ENCODE results near the gene HSPBAP1.

HSPBAP1 gene

DNA sequence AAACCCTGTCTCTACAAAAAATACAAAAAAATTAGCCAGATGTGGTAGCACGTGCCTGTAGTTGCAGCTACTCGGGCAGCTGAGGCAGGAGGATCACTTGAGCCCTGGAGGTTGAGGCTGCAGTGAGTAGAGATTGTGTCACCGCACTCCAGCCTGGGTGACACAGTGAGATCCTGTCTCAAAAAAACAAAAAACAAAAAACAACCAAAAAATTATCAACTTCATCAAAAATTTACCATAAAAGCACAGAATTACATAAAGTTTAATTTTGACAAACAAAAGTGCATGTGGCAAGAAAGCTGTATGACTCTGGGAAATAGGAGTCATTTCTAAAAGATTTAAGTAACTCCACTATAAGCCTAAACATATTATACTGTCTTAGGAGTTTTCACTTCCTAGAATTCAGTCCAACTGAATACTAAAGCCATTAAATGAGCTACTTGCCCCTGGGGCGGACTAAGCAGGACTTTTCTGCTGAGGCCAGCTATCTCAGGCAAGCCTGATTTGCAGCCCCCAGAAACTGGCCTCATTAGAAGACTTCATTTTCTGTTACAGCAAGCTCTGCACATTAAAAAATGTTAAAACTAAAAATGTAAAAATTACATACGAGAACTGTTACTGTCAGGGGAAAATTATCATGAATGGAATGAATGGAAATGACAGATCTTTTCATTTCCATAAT lies 23.0 kb downstream of the HSPBAP1 start:
- TF ChIP-seq, protein P1, sequence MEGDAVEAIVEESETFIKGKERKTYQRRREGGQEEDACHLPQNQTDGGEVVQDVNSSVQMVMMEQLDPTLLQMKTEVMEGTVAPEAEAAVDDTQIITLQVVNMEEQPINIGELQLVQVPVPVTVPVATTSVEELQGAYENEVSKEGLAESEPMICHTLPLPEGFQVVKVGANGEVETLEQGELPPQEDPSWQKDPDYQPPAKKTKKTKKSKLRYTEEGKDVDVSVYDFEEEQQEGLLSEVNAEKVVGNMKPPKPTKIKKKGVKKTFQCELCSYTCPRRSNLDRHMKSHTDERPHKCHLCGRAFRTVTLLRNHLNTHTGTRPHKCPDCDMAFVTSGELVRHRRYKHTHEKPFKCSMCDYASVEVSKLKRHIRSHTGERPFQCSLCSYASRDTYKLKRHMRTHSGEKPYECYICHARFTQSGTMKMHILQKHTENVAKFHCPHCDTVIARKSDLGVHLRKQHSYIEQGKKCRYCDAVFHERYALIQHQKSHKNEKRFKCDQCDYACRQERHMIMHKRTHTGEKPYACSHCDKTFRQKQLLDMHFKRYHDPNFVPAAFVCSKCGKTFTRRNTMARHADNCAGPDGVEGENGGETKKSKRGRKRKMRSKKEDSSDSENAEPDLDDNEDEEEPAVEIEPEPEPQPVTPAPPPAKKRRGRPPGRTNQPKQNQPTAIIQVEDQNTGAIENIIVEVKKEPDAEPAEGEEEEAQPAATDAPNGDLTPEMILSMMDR (IDR thresholded peaks at IDR 0.05; ENCODE audit: low read depth, low read length) = no peak
- TF ChIP-seq EZH2phosphoT487 (IDR thresholded peaks at IDR 0.05; ENCODE audit: low read depth) = no peak
- Histone ChIP-seq H4K20me1 (ENCODE audit: insufficient read depth, low read length) (no peaks in the 10 kb centered on the region), H3K9ac (ENCODE audit: low read length) (no peak overlapping the region), H3K27ac (ENCODE audit: low read length) (no peak overlapping the region), H2AFZ (ENCODE audit: low read depth, low read length) (no peak overlapping the region), H3K4me3 (ENCODE audit: low read length) (no peak overlapping the region), H3K79me2 (ENCODE audit: low read length) (no peaks in the 10 kb centered on the region), H3K36me3 (replicated peaks; ENCODE audit: low read depth, low read length) (peaks cover 2% of the 10 kb centered on the region), H3K4me2 (ENCODE audit: low read length) (no peak overlapping the region), H3K27me3 (ENCODE audit: low read depth, low read length) (no peaks in the 10 kb centered on the region), H3K9me3 (ENCODE audit: insufficient read depth, low read length) (no peaks in the 10 kb centered on the region), H3K4me1 (ENCODE audit: low read length) (peaks cover 31% of the 10 kb centered on the region)

DNA sequence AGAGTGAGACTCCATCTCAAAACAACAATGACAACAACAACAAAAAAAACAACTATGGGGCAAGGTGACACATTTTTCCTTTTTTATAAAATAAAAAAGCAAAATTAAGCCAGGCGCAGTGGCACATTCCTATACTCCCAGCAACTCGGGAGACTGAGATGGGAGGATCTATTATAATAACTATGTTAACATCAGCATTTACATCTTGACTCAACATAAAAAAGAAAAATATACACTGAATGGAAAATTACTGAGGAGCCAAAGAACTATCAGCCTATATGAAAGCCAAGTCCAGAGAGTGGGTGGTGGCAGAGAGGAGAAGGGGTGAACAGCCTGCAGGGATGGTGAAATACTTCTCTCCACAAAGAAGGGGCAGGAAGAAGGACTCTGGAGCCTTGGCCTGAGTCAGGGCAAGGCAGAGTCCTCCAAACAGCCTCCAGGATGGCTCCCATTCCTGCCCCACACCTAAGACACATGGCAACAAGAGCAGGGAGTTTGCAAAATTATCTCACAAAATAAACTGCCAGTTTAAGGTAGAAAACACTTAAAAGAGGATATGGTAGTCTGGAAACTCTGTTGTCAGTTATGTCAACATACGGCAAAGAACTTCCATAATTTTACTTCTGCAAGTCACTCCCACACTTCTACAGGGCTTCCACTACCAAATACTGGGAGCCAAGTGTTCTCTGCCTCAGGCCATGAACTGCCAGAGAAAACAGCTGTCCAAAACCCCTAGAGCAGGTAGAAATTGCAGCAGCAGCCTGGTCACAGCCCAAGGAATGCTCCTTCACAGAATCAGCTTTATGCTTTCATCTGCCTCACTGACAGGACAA lies 25.9 kb downstream of the HSPBAP1 start:
- Histone ChIP-seq H3K9me3 (ENCODE audit: insufficient read depth, low read length) (no peaks in the 10 kb centered on the region), H3K4me2 (ENCODE audit: low read length) (no peak overlapping the region), H2AFZ (ENCODE audit: low read depth, low read length) (no peak overlapping the region), H3K36me3 (replicated peaks; ENCODE audit: low read depth, low read length) (peaks cover 2% of the 10 kb centered on the region), H3K4me1 (ENCODE audit: low read length) (peaks cover 7% of the 10 kb centered on the region), H3K79me2 (ENCODE audit: low read length) (no peaks in the 10 kb centered on the region), H3K9ac (ENCODE audit: low read length) (no peak overlapping the region), H3K4me3 (ENCODE audit: low read length) (no peak overlapping the region), H3K27me3 (ENCODE audit: low read depth, low read length) (no peaks in the 10 kb centered on the region), H3K27ac (ENCODE audit: low read length) (no peak overlapping the region), H4K20me1 (ENCODE audit: insufficient read depth, low read length) (no peaks in the 10 kb centered on the region)
- no peak for TF ChIP-seq EZH2phosphoT487 (IDR thresholded peaks at IDR 0.05; ENCODE audit: low read depth)

DNA sequence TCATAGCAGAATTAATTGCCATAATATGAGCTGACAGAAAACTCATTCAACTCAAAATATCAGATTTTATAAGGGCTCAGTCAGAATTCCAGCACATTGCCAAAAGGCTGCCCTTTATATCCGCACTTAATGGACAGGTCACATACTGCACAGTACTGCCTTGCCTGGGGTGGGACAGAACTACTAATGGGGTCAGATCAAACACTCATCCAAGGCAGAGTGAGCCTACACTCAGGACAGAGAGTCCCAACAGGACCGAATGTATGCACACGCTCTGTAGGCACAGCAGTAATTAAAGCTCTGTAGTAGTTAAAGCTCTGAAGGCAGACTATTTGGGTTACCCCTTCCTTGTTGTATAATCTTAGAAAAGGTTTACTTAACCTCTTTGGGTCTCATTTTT lies 27.2 kb downstream of the HSPBAP1 start:
- H3K4me3 ChIP-seq (ENCODE audit: low read length) = no peak overlapping the region
- H3K9ac ChIP-seq (ENCODE audit: low read length) = no peak overlapping the region
- H3K4me1 ChIP-seq (ENCODE audit: low read length) = peaks cover 7% of the 10 kb centered on the region
- H3K27ac ChIP-seq (ENCODE audit: low read length) = no peak overlapping the region
- H3K4me2 ChIP-seq (ENCODE audit: low read length) = no peak overlapping the region
- no peaks in the 10 kb centered on the region for H3K9me3 ChIP-seq (ENCODE audit: insufficient read depth, low read length)
- peaks cover 2% of the 10 kb centered on the region for H3K36me3 ChIP-seq (replicated peaks; ENCODE audit: low read depth, low read length)
- no peaks in the 10 kb centered on the region for H3K79me2 ChIP-seq (ENCODE audit: low read length)
- no peaks in the 10 kb centered on the region for H3K27me3 ChIP-seq (ENCODE audit: low read depth, low read length)
- H4K20me1 ChIP-seq (ENCODE audit: insufficient read depth, low read length) = no peaks in the 10 kb centered on the region
- no peak overlapping the region for H2AFZ ChIP-seq (ENCODE audit: low read depth, low read length)
- TF ChIP-seq EZH2phosphoT487 (IDR thresholded peaks at IDR 0.05; ENCODE audit: low read depth) = no peak
- TF ChIP-seq, protein P1 (IDR thresholded peaks at IDR 0.05; ENCODE audit: low read depth, low read length) = no peak

DNA sequence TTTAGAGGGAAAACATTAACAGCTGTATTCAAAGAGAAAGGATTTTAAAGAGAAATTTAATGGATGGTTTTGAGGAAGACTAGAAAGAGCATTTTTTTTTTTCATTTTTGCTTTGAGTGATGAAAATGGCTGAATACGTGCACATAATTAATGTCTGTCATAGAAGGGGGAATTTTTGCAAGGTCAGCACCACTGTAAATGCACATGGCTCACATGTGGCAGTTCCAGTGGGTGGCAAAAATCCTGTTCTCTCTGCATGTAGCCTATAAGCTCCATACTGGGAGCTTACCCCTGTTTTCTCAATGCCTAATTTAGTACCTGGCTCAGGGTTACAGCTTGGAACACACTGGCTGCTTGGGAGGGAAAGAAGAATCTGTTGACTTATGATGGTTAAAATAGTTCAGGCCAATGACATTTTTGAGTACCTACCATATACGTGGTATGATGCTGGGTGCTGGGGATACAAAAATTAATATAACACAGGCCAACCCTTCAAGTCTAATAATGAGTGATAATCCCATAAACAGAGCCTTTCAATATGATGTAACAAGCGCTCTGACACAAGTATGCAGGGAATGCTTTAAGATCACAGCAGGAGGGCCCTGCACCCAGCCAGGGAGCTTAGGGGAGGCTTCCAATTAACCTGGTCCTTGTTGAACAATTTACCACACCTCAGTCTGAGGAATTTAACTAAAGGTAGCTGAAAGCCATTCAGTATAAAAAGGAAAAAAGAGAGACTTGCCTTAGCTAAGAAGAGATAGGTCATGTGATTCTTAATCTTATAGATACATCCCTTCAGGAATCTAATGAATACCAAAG lies 33.0 kb downstream of the HSPBAP1 start:
- H3K4me3 ChIP-seq (ENCODE audit: low read length) = no peak overlapping the region
- no peaks in the 10 kb centered on the region for H3K4me1 ChIP-seq (ENCODE audit: low read length)
- H3K79me2 ChIP-seq (ENCODE audit: low read length) = no peaks in the 10 kb centered on the region
- no peak for TF ChIP-seq EZH2phosphoT487 (IDR thresholded peaks at IDR 0.05; ENCODE audit: low read depth)
- TF ChIP-seq, protein P1 (IDR thresholded peaks at IDR 0.05; ENCODE audit: low read depth, low read length) = no peak
- no peak overlapping the region for H3K4me2 ChIP-seq (ENCODE audit: low read length)
- H3K9ac ChIP-seq (ENCODE audit: low read length) = no peak overlapping the region
- H3K27me3 ChIP-seq (ENCODE audit: low read depth, low read length) = no peaks in the 10 kb centered on the region
- H2AFZ ChIP-seq (ENCODE audit: low read depth, low read length) = no peak overlapping the region
- peaks cover 2% of the 10 kb centered on the region for H3K36me3 ChIP-seq (replicated peaks; ENCODE audit: low read depth, low read length)
- H3K27ac ChIP-seq (ENCODE audit: low read length) = no peak overlapping the region
- H3K9me3 ChIP-seq (ENCODE audit: insufficient read depth, low read length) = no peaks in the 10 kb centered on the region
- no peaks in the 10 kb centered on the region for H4K20me1 ChIP-seq (ENCODE audit: insufficient read depth, low read length)

All from OCI-LY3 (cell line).